Ascending aorta (tissue), 2 donors: ENCODE data around the gene GAL3ST1. TPM values are rescaled to one million over a fixed set of nuclear protein-coding genes. Genes with fewer than 3 reads are reported as not detected.
"Not testable (repeated sequence)": the region's sequence is repeated elsewhere in the genome, so short reads cannot be mapped to it uniquely, and the experiment has no call there.

Experiments used
- DNase-seq, 2 donors: peaks; one replicate each; pipeline ENCODE4 v3.0.0-alpha.2; 2019; ENCODE audit warnings: low spot score in 2 of 2
- H3K27ac ChIP-seq, 2 donors: fragments of 200-600 bp; sonication (generic); one replicate each; pipeline ENCODE4 v1.5.1; 2016 to 2017; ENCODE audit warnings: mild to moderate bottlenecking in 1 of 2
- H3K27me3 ChIP-seq: fragments of 200-600 bp; sonication (generic); one replicate; pipeline ENCODE4 v1.5.1; 2017
- H3K36me3 ChIP-seq, 2 donors: fragments of 200-600 bp; sonication (generic); one replicate each; pipeline ENCODE4 v1.5.1; 2016
- H3K4me1 ChIP-seq, 2 donors: fragments of 200-600 bp; sonication (generic); one replicate each; pipeline ENCODE4 v1.5.1; 2016 to 2017; ENCODE audit warnings: mild to moderate bottlenecking in 1 of 2
- H3K4me3 ChIP-seq, 2 donors: fragments of 200-600 bp; sonication (generic); one replicate each; pipeline ENCODE4 v1.5.1; 2016 to 2017; ENCODE audit warnings: mild to moderate bottlenecking in 1 of 2
- H3K9me3 ChIP-seq, 2 donors: fragments of 200-600 bp; sonication (generic); one replicate each; pipeline ENCODE4 v1.5.1; 2016
- CTCF ChIP-seq, 3 experiments: fragments of 200-600 bp in 2 of 3; fragments of 450-650 bp in 1 of 3; sonication (generic) in 2 of 3; IDR thresholded peaks; one replicate each; pipeline ENCODE4 v1.5.1; 2016 to 2019; ENCODE audit warnings: antibody characterized with exemption in 3 of 3, mild to moderate bottlenecking in 1 of 3, moderate library complexity in 1 of 3
- intact Hi-C: fragments of 100-400 bp; cut with DNase I; formaldehyde crosslinking; loops from one replicate; pipeline ENCODE4 v1.15.1; 2023
- total RNA-seq: library from RNA; depleted of rRNA; stranded (reverse); fragments of >200 nt; gene quantifications from one replicate; pipeline ENCODE4 v1.1.0, GENCODE V29; 2016

The GAL3ST1 gene
- total RNA-seq, 1 donor from 2014 or later: not detected

GRCh38 chr22:30596199-30596598 lies 21.7 kb upstream of the GAL3ST1 start:
- intact Hi-C loops: no loop called here

GRCh38 chr22:30592360-30592713 lies 17.9 kb upstream of the GAL3ST1 start:
- peaks cover 18 to 20% of the 10 kb centered on the region in 2 donors for H3K36me3 ChIP-seq
- peaks cover 6 to 15% of the 10 kb centered on the region in 2 donors for H3K4me1 ChIP-seq
- intact Hi-C loops: loop anchor here (1.0 to 5.0 kb wide), 3 partner anchors 43 to 514 kb away; partner anchors contain the start of genes DUSP18, SELENOM and SLC35E4
- not testable (repeated sequence) for H3K9me3 ChIP-seq, H3K27me3 ChIP-seq, H3K27ac ChIP-seq, DNase-seq
- H3K4me3 ChIP-seq: peak overlapping the region; percentile 59 to 85

More at GRCh38 chr22:30596199-30596598, 21.7 kb upstream of the GAL3ST1 start:
- H3K36me3 ChIP-seq: no peaks in the 10 kb centered on the region
- H3K27ac ChIP-seq: no peak overlapping the region
- no peaks in the 10 kb centered on the region for H3K9me3 ChIP-seq
- peaks cover 0 to 4% of the 10 kb centered on the region in 2 donors for H3K4me1 ChIP-seq
- TF ChIP-seq CTCF (IDR thresholded peaks at IDR 0.05): no peak
- no peaks in the 10 kb centered on the region for H3K27me3 ChIP-seq
- DNase-seq: no peak
- no peak overlapping the region for H3K4me3 ChIP-seq

GRCh38 chr22:30591588-30592359 lies 17.3 kb upstream of the GAL3ST1 start, which contains the start of gene PES1:
Gene PES1 (minus strand): TSS chr22:30591910. CDS start chr22:30591833, 77 bp downstream.
- peak within 1 kb of the TSS; percentile 59 to 85 for H3K4me3 ChIP-seq
- H3K4me1 ChIP-seq: peaks cover 6 to 15% of the 10 kb centered on the region in 2 donors
- no peaks in the 10 kb centered on the region for H3K9me3 ChIP-seq
- intact Hi-C loops: loop anchor here (1.0 to 5.0 kb wide), 5 partner anchors 14 to 515 kb away; partner anchors contain the start of genes DUSP18, SELENOM and SLC35E4
- no peaks in the 10 kb centered on the region for H3K27me3 ChIP-seq
- peak within 1 kb of the TSS; percentile 73 to 81 for H3K27ac ChIP-seq
- TF ChIP-seq CTCF (IDR thresholded peaks at IDR 0.05): no peak
- H3K36me3 ChIP-seq: peaks cover 23 to 25% of the 10 kb centered on the region in 2 donors
- peak; percentile 81 to 98 for DNase-seq

GRCh38 chr22:30591191-30591587 lies 16.7 kb upstream of the GAL3ST1 start:
- no peak for TF ChIP-seq CTCF (IDR thresholded peaks at IDR 0.05)
- H3K4me1 ChIP-seq: peaks cover 6 to 15% of the 10 kb centered on the region in 2 donors
- peaks cover 29 to 31% of the 10 kb centered on the region in 2 donors for H3K36me3 ChIP-seq
- H3K9me3 ChIP-seq: no peaks in the 10 kb centered on the region
- peak overlapping the region; percentile 73 to 81 for H3K27ac ChIP-seq
- no peaks in the 10 kb centered on the region for H3K27me3 ChIP-seq
- H3K4me3 ChIP-seq: peak overlapping the region; percentile 59 to 85
- DNase-seq: no peak
- intact Hi-C loops: loop anchor here (1.0 to 5.0 kb wide), 3 partner anchors 14 to 168 kb away; partner anchors contain the start of gene DUSP18

- no peak overlapping the region for H3K27ac ChIP-seq
- no peak for TF ChIP-seq CTCF (IDR thresholded peaks at IDR 0.05)
- H3K36me3 ChIP-seq: peaks cover 77 to 78% of the 10 kb centered on the region in 2 donors
- no peak overlapping the region for H3K4me3 ChIP-seq
- no peak for DNase-seq
- H3K27me3 ChIP-seq: no peaks in the 10 kb centered on the region
- peaks cover 6 to 13% of the 10 kb centered on the region in 2 donors for H3K4me1 ChIP-seq
- H3K9me3 ChIP-seq: no peaks in the 10 kb centered on the region
- intact Hi-C loops: no loop called here
Measured at GRCh38 chr22:30586414-30586813, 11.9 kb upstream of the GAL3ST1 start.

GRCh38 chr22:30584441-30584840 lies 10.0 kb upstream of the GAL3ST1 start:
- Histone ChIP-seq H3K27ac (no peak overlapping the region), H3K9me3 (no peaks in the 10 kb centered on the region), H3K4me1 (no peaks in the 10 kb centered on the region), H3K4me3 (no peak overlapping the region), H3K27me3 (no peaks in the 10 kb centered on the region), H3K36me3 (peaks cover 97% of the 10 kb centered on the region in 2 donors)
- no peak for DNase-seq
- TF ChIP-seq CTCF (IDR thresholded peaks at IDR 0.05): no peak
- intact Hi-C loops: no loop called here
